HG02870 (cell line): ENCODE results near the gene DOCK4.

Experiments used
- ATAC-seq: cut with Tn5 transposase; IDR thresholded peaks from one replicate; pipeline ENCODE4 v1.9.1; 2021; ENCODE audit warnings: mild to moderate bottlenecking, moderate library complexity; ENCODE audit not compliant: unreplicated experiment

DOCK4 gene

GRCh38 chr7:112161253-112162141 lies 44.7 kb downstream of the DOCK4 start:
- ATAC-seq, result no peak

- no peak for ATAC-seq
Observed at GRCh38 chr7:112160771-112161150, 45.4 kb downstream of the DOCK4 start.

GRCh38 chr7:112160130-112160770 lies 45.9 kb downstream of the DOCK4 start:
- ATAC-seq, result no peak

GRCh38 chr7:112159351-112159750 lies 46.8 kb downstream of the DOCK4 start:
- no peak for ATAC-seq

GRCh38 chr7:112157072-112157471 lies 49.1 kb downstream of the DOCK4 start:
- no peak for ATAC-seq

- no peak for ATAC-seq
Observed at GRCh38 chr7:112156412-112156811, 49.8 kb downstream of the DOCK4 start.

GRCh38 chr7:112154690-112155089 lies 51.5 kb downstream of the DOCK4 start:
- no peak for ATAC-seq

GRCh38 chr7:112152186-112152585 lies 54.0 kb downstream of the DOCK4 start:
- ATAC-seq, result no peak

- ATAC-seq, result no peak
Observed at GRCh38 chr7:112150823-112151641, 55.2 kb downstream of the DOCK4 start.

GRCh38 chr7:112149734-112150133 lies 56.5 kb downstream of the DOCK4 start:
- no peak for ATAC-seq

GRCh38 chr7:112147793-112148361 lies 58.3 kb downstream of the DOCK4 start:
- no peak for ATAC-seq

- ATAC-seq, result no peak
Observed at GRCh38 chr7:112145206-112145605, 61.0 kb downstream of the DOCK4 start.

- ATAC-seq, result no peak
Observed at GRCh38 chr7:112144284-112145059, 61.7 kb downstream of the DOCK4 start.

- ATAC-seq, result no peak
Observed at GRCh38 chr7:112143582-112143981, 62.6 kb downstream of the DOCK4 start.

GRCh38 chr7:112143136-112143535 lies 63.1 kb downstream of the DOCK4 start:
- no peak for ATAC-seq

- no peak for ATAC-seq
Observed at GRCh38 chr7:112140600-112140999, 65.6 kb downstream of the DOCK4 start.

- no peak for ATAC-seq
Observed at GRCh38 chr7:112138938-112139337, 67.3 kb downstream of the DOCK4 start.

- no peak for ATAC-seq
Observed at GRCh38 chr7:112138325-112138852, 67.8 kb downstream of the DOCK4 start.

- ATAC-seq, result no peak
Observed at GRCh38 chr7:112137141-112138101, 68.8 kb downstream of the DOCK4 start.
